Gastrocnemius medialis (tissue), 4 donors: ENCODE results near the gene CFAP119.

ENCODE experiments used
- CTCF ChIP-seq, 5 experiments: fragments of 450-650 bp in 3 of 5; fragments of 200-600 bp in 2 of 5; sonication (generic) in 2 of 5; IDR thresholded peaks in 4 of 5; conservative IDR thresholded peaks in 1 of 5; 1 replicate in 4 of 5; 2 replicates in 1 of 5; pipeline ENCODE4 v1.5.1; 2016 to 2019; ENCODE audit warnings: antibody characterized with exemption in 5 of 5, mild to moderate bottlenecking in 3 of 5, moderate library complexity in 3 of 5
- POLR2A ChIP-seq, 2 donors: fragments of 450-650 bp; IDR thresholded peaks; one replicate each; pipeline ENCODE4 v1.6.1; 2017; ENCODE audit warnings: antibody characterized with exemption in 2 of 2, mild to moderate bottlenecking in 2 of 2, moderate library complexity in 2 of 2

GRCh38 chr16:30808146-30808545 is 46.3 kb upstream of the CFAP119 start:
- TF ChIP-seq CTCF (IDR thresholded peaks at IDR 0.05 in 4 of 5, conservative IDR thresholded peaks at IDR 0.05 in 1 of 5) (no peak), POLR2A (IDR thresholded peaks at IDR 0.05) (no peak)
